ENCODE data around the gene CEP72. TPM values are rescaled to one million over a fixed set of nuclear protein-coding genes. Genes with fewer than 3 reads are reported as not detected.

The CEP72 gene
- total and polyA plus RNA-seq, 4 donors: 1.3 to 5.9 (median 2.6) TPM

- no peak overlapping the region for H3K4me3 ChIP-seq (ENCODE audit: low read depth in 1 of 3, low read length in 3 of 3)
- no peak overlapping the region for H3K9ac ChIP-seq (ENCODE audit: low read depth in 1 of 2, low read length in 2 of 2)
- 86% methylated on average over 38 of the region's 38 CpGs for WGBS
- DNase-seq (ENCODE audit: low spot score): no peak
- no peaks in the 10 kb centered on the region for H3K9me3 ChIP-seq (ENCODE audit: control insufficient read depth in 4 of 4, low read length in 3 of 4)
- TF ChIP-seq RXRA (IDR thresholded peaks at IDR 0.05) (no peak), FOXA1 (IDR thresholded peaks at IDR 0.05) (no peak), TAF1 (conservative IDR thresholded peaks at IDR 0.05) (no peak)
- peaks cover 0 to 8% (median 5%) of the 10 kb centered on the region in 4 donors for H3K36me3 ChIP-seq (ENCODE audit: control insufficient read depth in 4 of 4, insufficient read depth in 3 of 4, low read depth in 1 of 4, low read length in 3 of 4)
- peaks cover 0 to 19% (median 9%) of the 10 kb centered on the region in 4 donors for H3K4me1 ChIP-seq (ENCODE audit: control insufficient read depth in 4 of 4, insufficient read depth in 4 of 4, low read length in 3 of 4)
- H3K27me3 ChIP-seq (ENCODE audit: control insufficient read depth in 4 of 4, insufficient read depth in 4 of 4, low read length in 3 of 4): no peaks in the 10 kb centered on the region
- H3K27ac ChIP-seq (ENCODE audit: low read depth in 1 of 2, low read length in 2 of 2): peak overlapping the region in 1 of 2 donors; percentile 25
Measured at GRCh38 chr5:663436-664342, 51.5 kb downstream of the CEP72 start.

GRCh38 chr5:664343-664993 lies 52.3 kb downstream of the CEP72 start:
- H3K27ac ChIP-seq (ENCODE audit: low read depth in 1 of 2, low read length in 2 of 2): peak overlapping the region in 1 of 2 donors; percentile 25
- H3K4me3 ChIP-seq (ENCODE audit: low read depth in 1 of 3, low read length in 3 of 3): no peak overlapping the region
- peaks cover 0 to 19% (median 9%) of the 10 kb centered on the region in 4 donors for H3K4me1 ChIP-seq (ENCODE audit: control insufficient read depth in 4 of 4, insufficient read depth in 4 of 4, low read length in 3 of 4)
- H3K36me3 ChIP-seq (ENCODE audit: control insufficient read depth in 4 of 4, insufficient read depth in 3 of 4, low read depth in 1 of 4, low read length in 3 of 4): peaks cover 0 to 8% (median 5%) of the 10 kb centered on the region in 4 donors
- no peak overlapping the region for H3K9ac ChIP-seq (ENCODE audit: low read depth in 1 of 2, low read length in 2 of 2)
- TF ChIP-seq HNF4A (conservative IDR thresholded peaks at IDR 0.05): peak; percentile 25 to 50
- no peak for TF ChIP-seq FOXA1 (IDR thresholded peaks at IDR 0.05)
- TF ChIP-seq RAD21 (IDR thresholded peaks at IDR 0.05): peak in 1 of 2 donors; percentile 37
- TF ChIP-seq YY1 (IDR thresholded peaks at IDR 0.05): no peak
- TF ChIP-seq FOXA2 (IDR thresholded peaks at IDR 0.05): no peak
- TF ChIP-seq SP1 (IDR thresholded peaks at IDR 0.05): peak; percentile 20
- no peak for TF ChIP-seq TAF1 (conservative IDR thresholded peaks at IDR 0.05)
- TF ChIP-seq NR2F2 (IDR thresholded peaks at IDR 0.05): no peak
- peak; percentile 39 to 63 for TF ChIP-seq RXRA (IDR thresholded peaks at IDR 0.05)
- no peak for DNase-seq (ENCODE audit: low spot score)
- H3K9me3 ChIP-seq (ENCODE audit: control insufficient read depth in 4 of 4, low read length in 3 of 4): no peaks in the 10 kb centered on the region
- WGBS: 51% methylated on average over 24 of the region's 24 CpGs
- no peaks in the 10 kb centered on the region for H3K27me3 ChIP-seq (ENCODE audit: control insufficient read depth in 4 of 4, insufficient read depth in 4 of 4, low read length in 3 of 4)

- DNase-seq (ENCODE audit: low spot score): no peak
- H3K36me3 ChIP-seq (ENCODE audit: control insufficient read depth in 4 of 4, insufficient read depth in 3 of 4, low read depth in 1 of 4, low read length in 3 of 4): peaks cover 0 to 6% (median 3%) of the 10 kb centered on the region in 4 donors
Measured at GRCh38 chr5:664994-665360, 52.8 kb downstream of the CEP72 start.

More at GRCh38 chr5:664994-665360, 52.8 kb downstream of the CEP72 start:
- Histone ChIP-seq H3K27ac (ENCODE audit: low read depth in 1 of 2, low read length in 2 of 2) (no peak overlapping the region), H3K4me1 (ENCODE audit: control insufficient read depth in 4 of 4, insufficient read depth in 4 of 4, low read length in 3 of 4) (peaks cover 0 to 19% (median 9%) of the 10 kb centered on the region in 4 donors), H3K27me3 (ENCODE audit: control insufficient read depth in 4 of 4, insufficient read depth in 4 of 4, low read length in 3 of 4) (no peaks in the 10 kb centered on the region), H3K9ac (ENCODE audit: low read depth in 1 of 2, low read length in 2 of 2) (no peak overlapping the region), H3K9me3 (ENCODE audit: control insufficient read depth in 4 of 4, low read length in 3 of 4) (no peaks in the 10 kb centered on the region), H3K4me3 (ENCODE audit: low read depth in 1 of 3, low read length in 3 of 3) (no peak overlapping the region)
- TF ChIP-seq RAD21 (IDR thresholded peaks at IDR 0.05) (no peak), MAX (IDR thresholded peaks at IDR 0.05) (no peak), GABPA (IDR thresholded peaks at IDR 0.05 in 1 of 2, conservative IDR thresholded peaks at IDR 0.05 in 1 of 2) (no peak), EGR1 (IDR thresholded peaks at IDR 0.05; ENCODE audit: low read depth in 2 of 2) (no peak), FOXA1 (IDR thresholded peaks at IDR 0.05) (no peak), REST (IDR thresholded peaks at IDR 0.05) (no peak), FOXA2 (IDR thresholded peaks at IDR 0.05) (no peak), HNF4G (IDR thresholded peaks at IDR 0.05) (no peak)
- 98% methylated on average over 20 of the region's 20 CpGs for WGBS
